ENCODE data around the gene HLA-F.
A peak's percentile ranks its signal among the peaks of the same experiment; 100 is the strongest.

The HLA-F gene

GRCh38 chr6:29749668-29750067 is 26.4 kb downstream of the HLA-F start:
- TF ChIP-seq, protein P1, sequence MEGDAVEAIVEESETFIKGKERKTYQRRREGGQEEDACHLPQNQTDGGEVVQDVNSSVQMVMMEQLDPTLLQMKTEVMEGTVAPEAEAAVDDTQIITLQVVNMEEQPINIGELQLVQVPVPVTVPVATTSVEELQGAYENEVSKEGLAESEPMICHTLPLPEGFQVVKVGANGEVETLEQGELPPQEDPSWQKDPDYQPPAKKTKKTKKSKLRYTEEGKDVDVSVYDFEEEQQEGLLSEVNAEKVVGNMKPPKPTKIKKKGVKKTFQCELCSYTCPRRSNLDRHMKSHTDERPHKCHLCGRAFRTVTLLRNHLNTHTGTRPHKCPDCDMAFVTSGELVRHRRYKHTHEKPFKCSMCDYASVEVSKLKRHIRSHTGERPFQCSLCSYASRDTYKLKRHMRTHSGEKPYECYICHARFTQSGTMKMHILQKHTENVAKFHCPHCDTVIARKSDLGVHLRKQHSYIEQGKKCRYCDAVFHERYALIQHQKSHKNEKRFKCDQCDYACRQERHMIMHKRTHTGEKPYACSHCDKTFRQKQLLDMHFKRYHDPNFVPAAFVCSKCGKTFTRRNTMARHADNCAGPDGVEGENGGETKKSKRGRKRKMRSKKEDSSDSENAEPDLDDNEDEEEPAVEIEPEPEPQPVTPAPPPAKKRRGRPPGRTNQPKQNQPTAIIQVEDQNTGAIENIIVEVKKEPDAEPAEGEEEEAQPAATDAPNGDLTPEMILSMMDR (IDR thresholded peaks at IDR 0.05; ENCODE audit: low read depth, low read length, missing control alignments) = no peak
- in situ Hi-C loops (cut with HindIII; ENCODE audit: low pct_ligation_motif_present, low sequenced_read_pairs) = loop anchor here (25.0 kb wide), 1 partner anchor 88 kb away; the partner anchor contains the start of gene HLA-G

DNA sequence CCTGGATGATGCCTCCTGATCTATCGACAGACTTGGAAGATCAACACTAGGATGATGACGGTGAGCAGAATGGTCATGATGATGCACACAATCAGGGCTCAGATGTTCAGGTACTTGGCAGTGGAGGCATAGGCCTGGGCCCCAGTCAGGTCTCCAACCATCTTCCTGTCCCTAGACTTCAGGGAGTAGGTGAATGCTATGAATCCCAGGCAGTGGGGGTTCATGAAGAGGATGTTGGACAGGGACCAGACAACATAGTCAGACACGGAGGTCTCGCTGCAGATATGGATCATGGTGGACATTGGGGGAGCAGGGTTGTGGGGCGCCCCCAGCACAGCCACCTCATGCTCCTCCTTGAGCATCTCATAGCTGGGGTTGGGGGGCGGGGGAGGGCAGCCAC is 27.5 kb downstream of the HLA-F start:
- Histone ChIP-seq H3K27me3 (replicated peaks) (peaks cover 11% of the 10 kb centered on the region), H3K4me3 (ENCODE audit: low read depth, low read length) (no peak overlapping the region), H3K36me3 (replicated peaks) (no peaks in the 10 kb centered on the region), H3K27ac (no peak overlapping the region)
- in situ Hi-C loops (cut with HindIII; ENCODE audit: low pct_ligation_motif_present, low sequenced_read_pairs) = no loop called here
- no peak for DNase-seq
- TF ChIP-seq, protein P1 (IDR thresholded peaks at IDR 0.05; ENCODE audit: low read depth, low read length, missing control alignments) = no peak

More at GRCh38 chr6:29749668-29750067, 26.4 kb downstream of the HLA-F start:
- Histone ChIP-seq H3K36me3 (replicated peaks) (no peaks in the 10 kb centered on the region), H3K27ac (no peak overlapping the region), H3K27me3 (replicated peaks) (peaks cover 4% of the 10 kb centered on the region), H3K4me3 (ENCODE audit: low read depth, low read length) (no peak overlapping the region)
- no peak for DNase-seq

DNA sequence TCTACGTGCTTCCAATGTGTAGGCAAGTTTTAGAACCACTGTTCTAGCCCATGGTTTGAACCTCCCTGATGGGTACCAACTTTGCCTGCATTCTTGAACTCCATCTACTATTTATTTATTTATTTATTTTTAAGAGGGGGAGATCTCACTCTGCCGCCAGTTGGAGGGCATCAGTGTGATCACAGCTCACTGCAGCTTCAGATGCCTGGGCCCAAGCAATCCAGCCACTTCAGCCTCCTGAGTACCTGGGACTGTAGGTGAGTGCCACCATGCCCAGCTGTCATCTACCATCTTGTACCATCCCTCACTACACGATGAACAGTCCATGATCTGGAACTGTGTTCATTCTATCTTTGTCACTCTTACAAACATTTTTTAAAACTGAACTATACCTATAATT is 28.2 kb downstream of the HLA-F start:
- TF ChIP-seq, protein P1 (IDR thresholded peaks at IDR 0.05; ENCODE audit: low read depth, low read length, missing control alignments) = no peak
- DNase-seq = no peak
- Histone ChIP-seq H3K27me3 (replicated peaks) (peaks cover 13% of the 10 kb centered on the region), H3K27ac (no peak overlapping the region), H3K4me3 (ENCODE audit: low read depth, low read length) (no peak overlapping the region), H3K36me3 (replicated peaks) (no peaks in the 10 kb centered on the region)
- in situ Hi-C loops (cut with HindIII; ENCODE audit: low pct_ligation_motif_present, low sequenced_read_pairs) = no loop called here

GRCh38 chr6:29752451-29753308 is 29.4 kb downstream of the HLA-F start:
- no peak overlapping the region for H3K27ac ChIP-seq
- in situ Hi-C loops (cut with HindIII; ENCODE audit: low pct_ligation_motif_present, low sequenced_read_pairs) = no loop called here
- no peaks in the 10 kb centered on the region for H3K36me3 ChIP-seq (replicated peaks)
- peak; percentile 78 for DNase-seq
- TF ChIP-seq, protein P1 (IDR thresholded peaks at IDR 0.05; ENCODE audit: low read depth, low read length, missing control alignments) = peak; percentile 99
- peak overlapping the region; percentile 70 for H3K4me3 ChIP-seq (ENCODE audit: low read depth, low read length)
- peaks cover 17% of the 10 kb centered on the region for H3K27me3 ChIP-seq (replicated peaks)

DNA sequence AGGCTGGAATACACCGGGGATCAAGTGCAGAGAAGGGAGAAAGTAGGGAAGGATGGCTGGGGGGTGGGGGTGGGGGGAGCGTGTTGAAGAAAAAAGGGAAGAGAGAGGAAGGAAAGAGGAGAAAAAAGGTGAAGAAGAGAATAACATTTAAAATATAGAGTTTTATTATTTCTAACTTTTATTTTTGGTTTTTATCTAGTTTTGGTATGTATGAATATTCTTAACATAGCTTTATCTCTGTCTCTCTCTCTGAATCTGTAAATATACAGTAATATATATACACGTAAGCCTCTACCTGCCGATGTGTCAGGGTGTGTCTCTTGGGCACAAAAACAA is 30.0 kb downstream of the HLA-F start:
- TF ChIP-seq, protein P1 (IDR thresholded peaks at IDR 0.05; ENCODE audit: low read depth, low read length, missing control alignments) = no peak
- in situ Hi-C loops (cut with HindIII; ENCODE audit: low pct_ligation_motif_present, low sequenced_read_pairs) = no loop called here

More for the DNA sequence above, 30.0 kb downstream of the HLA-F start:
- no peak overlapping the region for H3K27ac ChIP-seq
- H3K27me3 ChIP-seq (replicated peaks) = peaks cover 17% of the 10 kb centered on the region
- peak overlapping the region; percentile 70 for H3K4me3 ChIP-seq (ENCODE audit: low read depth, low read length)
- no peak for DNase-seq
- H3K36me3 ChIP-seq (replicated peaks) = no peaks in the 10 kb centered on the region

Data from brain microvascular endothelial cell (primary cell).